ENCODE data around the gene OTOS. TPM values are rescaled to one million over a fixed set of nuclear protein-coding genes. Genes with fewer than 3 reads are reported as not detected.

OTOS gene
- total RNA-seq, 1 donor from 2014 or later, result not detected

- no peak for DNase-seq (ENCODE audit: low read depth)
- Histone ChIP-seq H3K36me3 (ENCODE audit: control insufficient read depth, insufficient read depth, low read length) (no peaks in the 10 kb centered on the region), H3K27me3 (ENCODE audit: control insufficient read depth, insufficient read depth, low read length) (peaks cover 13% of the 10 kb centered on the region), H3K4me3 (ENCODE audit: low read depth, low read length) (no peak overlapping the region)
- TF ChIP-seq CTCF (IDR thresholded peaks at IDR 0.05; ENCODE audit: insufficient read depth, low read length, poor library complexity, severe bottlenecking), result no peak
Measured at GRCh38 chr2:240179186-240179815, 38.8 kb upstream of the OTOS start.

GRCh38 chr2:240178564-240178963, 38.1 kb upstream of the OTOS start:
- Histone ChIP-seq H3K36me3 (ENCODE audit: control insufficient read depth, insufficient read depth, low read length) (no peaks in the 10 kb centered on the region), H3K27me3 (ENCODE audit: control insufficient read depth, insufficient read depth, low read length) (peaks cover 15% of the 10 kb centered on the region), H3K4me3 (ENCODE audit: low read depth, low read length) (no peak overlapping the region)
- DNase-seq (ENCODE audit: low read depth), result no peak
- TF ChIP-seq CTCF (IDR thresholded peaks at IDR 0.05; ENCODE audit: insufficient read depth, low read length, poor library complexity, severe bottlenecking), result no peak

- TF ChIP-seq CTCF (IDR thresholded peaks at IDR 0.05; ENCODE audit: insufficient read depth, low read length, poor library complexity, severe bottlenecking), result no peak
- Histone ChIP-seq H3K36me3 (ENCODE audit: control insufficient read depth, insufficient read depth, low read length) (no peaks in the 10 kb centered on the region), H3K4me3 (ENCODE audit: low read depth, low read length) (no peak overlapping the region), H3K27me3 (ENCODE audit: control insufficient read depth, insufficient read depth, low read length) (peaks cover 6% of the 10 kb centered on the region)
- no peak for DNase-seq (ENCODE audit: low read depth)
Measured at GRCh38 chr2:240174496-240174895, 34.0 kb upstream of the OTOS start.

- TF ChIP-seq CTCF (IDR thresholded peaks at IDR 0.05; ENCODE audit: insufficient read depth, low read length, poor library complexity, severe bottlenecking), result no peak
- peaks cover 2% of the 10 kb centered on the region for H3K27me3 ChIP-seq (ENCODE audit: control insufficient read depth, insufficient read depth, low read length)
Measured at GRCh38 chr2:240172071-240172895, 31.8 kb upstream of the OTOS start.

GRCh38 chr2:240170883-240171282, 30.4 kb upstream of the OTOS start:
- Histone ChIP-seq H3K27me3 (ENCODE audit: control insufficient read depth, insufficient read depth, low read length) (peaks cover 2% of the 10 kb centered on the region), H3K36me3 (ENCODE audit: control insufficient read depth, insufficient read depth, low read length) (no peaks in the 10 kb centered on the region), H3K4me3 (ENCODE audit: low read depth, low read length) (no peak overlapping the region)
- no peak for TF ChIP-seq CTCF (IDR thresholded peaks at IDR 0.05; ENCODE audit: insufficient read depth, low read length, poor library complexity, severe bottlenecking)
- DNase-seq (ENCODE audit: low read depth), result no peak

More at GRCh38 chr2:240172071-240172895, 31.8 kb upstream of the OTOS start:
- no peaks in the 10 kb centered on the region for H3K36me3 ChIP-seq (ENCODE audit: control insufficient read depth, insufficient read depth, low read length)
- DNase-seq (ENCODE audit: low read depth), result no peak
- H3K4me3 ChIP-seq (ENCODE audit: low read depth, low read length), result no peak overlapping the region
